Naive B cell (primary cell): ENCODE results near the gene GSK3A. TPM values are rescaled to one million over a fixed set of nuclear protein-coding genes. Genes with fewer than 3 reads are reported as not detected.

Experiments
- polyA plus RNA-seq, 6 donors: library from polyadenylated mRNA; unstranded; fragments of 300-500 nt; fragmentation: Illumina TruSeq; gene quantifications; one replicate each; pipeline ENCODE4 v1.2.3, GENCODE V29; 2021; ENCODE audit warnings: low read depth in 6 of 6

GSK3A gene
- polyA plus RNA-seq, 6 donors from 2014 or later = 11.7 to 30.9 (median 18.3) TPM

Other genes starting within 250 kb of the GSK3A start
- 1 to 10 TPM in 1 of 6 donors, under 1 TPM in 4, not detected in 1; 0.29 to 1.1 (median 0.45) TPM for gene ATP1A3, start 248.4 kb downstream of the GSK3A start, polyA plus RNA-seq
- not detected for gene GRIK5, start 172.4 kb downstream of the GSK3A start, polyA plus RNA-seq
- gene ZNF574, start 166.4 kb downstream of the GSK3A start, polyA plus RNA-seq = 10 to 100 TPM in 5 of 6 donors, 1 to 10 TPM in 1; 6.0 to 27.0 (median 12.2) TPM
- gene POU2F2, start 110.2 kb downstream of the GSK3A start, polyA plus RNA-seq = 10 to 100 TPM; 16.5 to 96.9 (median 24.0) TPM
- gene DEDD2, start 24.9 kb downstream of the GSK3A start, polyA plus RNA-seq = 100 to 1,000 TPM; 127 to 150 (median 140) TPM
- 1 to 10 TPM in 5 of 6 donors, not detected in 1; 4.0 to 8.6 (median 5.1) TPM for gene ZNF526, start 22.3 kb downstream of the GSK3A start, polyA plus RNA-seq
- gene ERF, start 12.5 kb upstream of the GSK3A start, polyA plus RNA-seq = 1 to 10 TPM in 5 of 6 donors, under 1 TPM in 1; 0.68 to 8.2 (median 3.8) TPM
- 1 to 10 TPM in 5 of 6 donors, under 1 TPM in 1; 0.05 to 5.3 (median 2.1) TPM for gene CIC, start 26.6 kb upstream of the GSK3A start, polyA plus RNA-seq
- under 1 TPM in 3 of 6 donors, not detected in 3; 0.25 to 0.51 (median 0.34) TPM for gene PRR19, start 59.5 kb upstream of the GSK3A start, polyA plus RNA-seq
- 10 to 100 TPM; 12.3 to 25.9 (median 24.4) TPM for gene PAFAH1B3, start 60.0 kb upstream of the GSK3A start, polyA plus RNA-seq
- not detected for gene TMEM145, start 70.7 kb upstream of the GSK3A start, polyA plus RNA-seq
- 1 to 10 TPM in 1 of 6 donors, under 1 TPM in 4, not detected in 1; 0.34 to 1.5 (median 0.45) TPM for gene MEGF8, start 83.0 kb upstream of the GSK3A start, polyA plus RNA-seq
- 10 to 100 TPM; 24.1 to 53.3 (median 37.7) TPM for gene CNFN, start 147.7 kb upstream of the GSK3A start, polyA plus RNA-seq
- gene LIPE, start 184.8 kb upstream of the GSK3A start, polyA plus RNA-seq = 10 to 100 TPM in 4 of 6 donors, 1 to 10 TPM in 2; 7.2 to 16.5 (median 11.6) TPM
- gene CXCL17, start 200.3 kb upstream of the GSK3A start, polyA plus RNA-seq = not detected